GM19468 (cell line): ENCODE data around the gene SUSD6.

ENCODE experiments used
- ATAC-seq: cut with Tn5 transposase; IDR thresholded peaks from one replicate; pipeline ENCODE4 v1.9.1; 2021; ENCODE audit warnings: mild to moderate bottlenecking, moderate library complexity, moderate number of reproducible peaks; ENCODE audit not compliant: unreplicated experiment; ENCODE audit errors: extremely low read depth

Gene SUSD6

DNA sequence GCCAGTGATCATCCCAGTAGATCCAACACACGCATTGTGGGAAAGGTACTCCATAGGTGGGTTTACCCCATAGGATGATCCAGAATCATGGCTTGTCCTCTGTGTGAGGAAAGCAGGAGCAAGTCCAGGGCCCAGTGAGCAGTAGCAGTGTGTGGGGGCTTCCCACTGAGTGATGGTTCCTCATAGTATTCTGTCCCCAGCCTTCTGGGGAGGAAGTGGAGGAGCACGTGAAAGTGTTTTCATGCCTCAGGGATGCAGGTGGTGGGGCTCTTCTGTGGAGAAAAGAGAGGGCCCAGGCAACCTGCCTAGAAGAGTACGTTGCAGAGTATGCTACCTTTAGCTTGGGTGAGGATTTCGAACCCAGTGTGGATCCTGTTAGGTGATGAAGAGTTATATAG, 56.5 kb downstream of the SUSD6 start:
- no peak for ATAC-seq

- ATAC-seq: no peak
These were observed 58.0 kb downstream of the SUSD6 start for GRCh38 chr14:69669375-69669774.

DNA sequence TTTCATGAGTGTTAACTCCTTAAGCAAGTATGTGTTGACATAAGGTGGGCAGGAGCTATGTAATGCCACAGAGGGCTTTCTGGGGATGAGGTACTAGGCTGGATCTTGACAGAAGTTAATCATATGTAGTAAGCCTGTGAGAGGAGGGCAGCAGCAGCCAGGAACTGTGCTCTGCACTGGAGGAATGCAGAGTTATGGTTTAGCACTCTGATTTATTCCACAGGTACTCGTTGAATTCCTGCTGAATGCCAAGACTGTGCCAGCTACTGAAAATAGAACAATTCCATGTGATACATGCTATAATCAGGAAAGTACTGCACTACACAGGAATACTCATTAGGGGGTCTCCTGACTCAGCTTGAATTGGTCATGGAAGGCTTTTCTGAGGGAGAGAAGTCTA, 58.7 kb downstream of the SUSD6 start:
- no peak for ATAC-seq

GRCh38 chr14:69671365-69672030, 60.1 kb downstream of the SUSD6 start:
- ATAC-seq: no peak

DNA sequence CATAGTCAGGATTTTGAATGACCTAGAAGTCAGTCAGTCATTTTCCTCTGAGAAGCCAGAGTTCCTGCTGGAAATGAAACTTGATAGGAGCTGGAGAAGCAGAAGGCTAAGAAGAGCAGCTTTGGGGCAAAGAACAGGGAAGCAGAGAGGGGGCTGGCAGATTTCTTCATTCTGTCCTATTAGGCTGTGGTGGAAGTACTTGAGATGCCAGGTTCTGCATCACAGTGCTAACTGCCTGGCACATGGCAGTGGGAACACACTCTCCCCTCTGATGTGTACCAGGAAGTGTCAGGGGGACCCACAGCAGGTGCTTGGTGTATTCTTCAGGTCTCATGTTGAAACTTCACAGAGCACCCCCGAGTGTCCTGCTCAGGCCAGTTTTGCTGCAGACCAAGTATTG, 61.0 kb downstream of the SUSD6 start:
- ATAC-seq: no peak

DNA sequence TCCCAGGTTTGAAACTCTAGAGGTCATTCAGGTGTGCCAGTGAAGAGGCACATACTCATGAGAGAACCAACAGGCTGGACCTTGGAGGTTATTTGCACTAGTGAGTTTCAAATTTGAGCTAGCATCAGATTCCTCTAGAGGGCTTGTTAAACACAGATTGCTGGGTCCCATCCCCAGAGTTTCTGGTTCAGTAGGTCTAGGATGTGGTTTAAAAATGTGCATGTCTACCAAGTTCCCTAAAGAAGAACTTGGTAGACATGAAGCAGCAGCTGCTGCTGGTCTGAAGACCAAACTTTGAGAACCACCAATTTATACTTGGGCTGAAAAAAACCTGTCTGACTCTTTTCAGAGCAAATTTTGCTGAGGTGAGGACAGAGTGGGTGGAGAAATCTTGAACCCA, 61.7 kb downstream of the SUSD6 start:
- ATAC-seq: no peak

DNA sequence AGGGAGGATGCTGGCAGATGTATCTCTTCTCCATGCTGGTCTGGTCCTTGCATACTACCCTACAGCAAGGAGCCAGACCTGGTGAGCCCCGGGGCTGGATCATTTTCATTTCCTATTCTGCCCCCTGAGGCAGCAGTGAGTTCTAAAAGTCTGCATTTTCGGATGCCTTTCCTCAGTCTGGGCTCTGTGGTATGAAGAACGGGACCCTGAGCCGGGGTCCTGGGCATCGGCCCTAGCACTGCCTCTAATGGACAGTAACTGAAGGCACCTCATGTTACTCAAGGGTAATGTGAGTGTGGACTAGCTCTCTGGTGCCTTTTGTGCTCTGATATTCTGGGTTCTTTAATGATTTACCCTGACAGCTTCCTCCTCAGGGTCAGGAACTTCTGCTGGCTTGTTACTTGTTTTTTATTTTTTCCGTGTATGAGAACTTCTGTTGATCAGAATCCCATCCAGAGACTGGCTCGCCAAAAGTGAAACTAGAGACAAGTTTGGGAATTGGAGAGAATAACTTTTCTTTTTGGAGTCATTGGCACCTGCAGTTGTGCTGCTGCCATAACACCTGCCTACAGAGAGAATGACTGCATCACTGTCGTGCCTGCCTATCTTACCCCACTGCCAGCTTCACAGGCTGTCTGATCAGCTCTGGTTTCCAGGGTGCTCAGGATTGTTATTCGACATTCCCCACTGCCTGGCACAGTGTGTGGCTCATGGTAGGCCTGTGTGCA, 62.3 kb downstream of the SUSD6 start:
- no peak for ATAC-seq

- no peak for ATAC-seq
These were observed 63.3 kb downstream of the SUSD6 start for GRCh38 chr14:69674546-69675244.

GRCh38 chr14:69675245-69675583, 63.8 kb downstream of the SUSD6 start:
- no peak for ATAC-seq

DNA sequence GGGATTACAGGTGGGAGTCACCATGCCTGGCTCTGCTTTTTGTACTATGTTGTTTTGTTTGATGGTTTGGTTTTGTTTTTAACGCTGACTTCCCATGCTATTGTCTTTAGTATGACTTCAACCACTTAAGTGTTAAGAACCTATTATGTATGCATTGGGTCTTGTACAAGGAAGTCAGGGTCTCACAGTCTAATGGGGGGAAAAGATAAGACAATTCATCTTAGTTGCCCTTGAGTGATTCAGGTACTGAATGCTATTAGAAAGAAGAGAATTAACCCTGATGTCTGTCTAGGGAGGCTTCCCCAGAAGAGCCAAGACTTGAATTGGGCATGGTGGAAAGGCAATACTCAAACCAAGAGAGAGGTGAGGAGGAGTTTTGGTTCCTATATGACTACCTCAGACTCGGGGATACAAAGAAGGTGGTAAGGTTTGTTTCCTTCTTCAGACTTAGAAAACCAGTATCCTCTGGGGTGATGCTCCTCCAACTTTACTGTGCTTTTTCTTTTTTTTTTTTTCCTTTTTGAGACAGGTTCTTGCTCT, 64.6 kb downstream of the SUSD6 start:
- peak; percentile 58 for ATAC-seq

DNA sequence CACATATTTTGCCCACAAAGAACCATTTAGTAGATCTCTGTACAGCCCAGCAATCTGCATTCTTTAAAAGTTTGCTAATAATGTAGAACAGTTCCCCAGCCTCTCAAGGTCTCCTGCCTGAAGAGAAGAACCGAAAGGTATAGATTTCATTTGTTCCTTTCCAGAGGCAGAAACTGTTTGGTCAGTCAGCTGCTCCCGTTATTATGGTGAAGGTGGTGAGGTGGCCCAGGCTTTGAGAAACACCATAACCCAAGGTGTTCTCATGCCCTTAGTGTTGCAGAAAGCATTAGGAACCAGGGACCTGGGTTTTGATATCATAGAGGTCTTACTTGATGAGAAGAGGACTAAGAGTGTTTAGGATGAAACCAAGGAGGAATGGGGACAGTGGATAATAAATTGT, 65.3 kb downstream of the SUSD6 start:
- no peak for ATAC-seq

GRCh38 chr14:69680297-69680696, 68.9 kb downstream of the SUSD6 start:
- ATAC-seq: no peak

GRCh38 chr14:69682136-69682535, 70.7 kb downstream of the SUSD6 start:
- ATAC-seq: no peak

GRCh38 chr14:69682621-69683263, 71.3 kb downstream of the SUSD6 start:
- ATAC-seq: no peak

- ATAC-seq: no peak
These were observed 72.6 kb downstream of the SUSD6 start for GRCh38 chr14:69683971-69684370.

DNA sequence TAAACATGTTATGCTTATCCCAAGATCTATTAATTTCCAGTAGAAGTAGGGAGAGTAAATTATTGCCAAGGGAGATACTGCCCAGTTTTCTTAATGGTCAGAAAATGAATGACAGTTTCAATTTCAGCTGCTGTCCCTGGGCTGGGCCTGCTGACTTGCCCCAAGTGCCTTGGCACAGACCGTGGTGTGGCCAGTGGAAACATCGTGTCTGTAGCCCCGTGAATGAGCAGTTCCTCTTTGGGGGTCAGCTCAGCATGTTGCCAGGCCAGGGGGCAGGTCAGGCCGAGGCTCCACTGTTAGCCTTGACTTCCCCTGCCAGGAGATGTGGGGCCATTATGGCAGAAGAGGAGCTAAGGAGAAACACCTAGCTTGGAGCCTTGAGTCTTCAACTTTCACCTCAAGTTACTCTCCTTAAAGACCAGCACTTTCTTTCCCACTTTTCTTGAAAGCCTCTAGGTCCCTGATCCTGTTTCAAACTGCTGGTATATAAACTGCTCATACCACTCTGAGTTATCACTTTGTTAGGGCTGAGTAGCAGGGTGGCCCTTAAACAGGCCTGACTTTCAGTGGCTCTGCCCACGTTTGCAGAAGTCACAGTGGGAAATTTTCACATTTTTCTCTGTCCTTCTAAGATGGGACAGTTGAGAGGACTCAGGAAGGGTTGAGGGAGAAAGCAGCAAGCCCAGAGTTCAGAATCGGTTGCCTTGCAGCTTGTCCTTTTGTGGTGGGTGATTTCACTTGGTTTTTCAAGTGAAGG, 73.2 kb downstream of the SUSD6 start:
- ATAC-seq: no peak

- ATAC-seq: no peak
These were observed 73.8 kb downstream of the SUSD6 start for GRCh38 chr14:69685218-69685616.

DNA sequence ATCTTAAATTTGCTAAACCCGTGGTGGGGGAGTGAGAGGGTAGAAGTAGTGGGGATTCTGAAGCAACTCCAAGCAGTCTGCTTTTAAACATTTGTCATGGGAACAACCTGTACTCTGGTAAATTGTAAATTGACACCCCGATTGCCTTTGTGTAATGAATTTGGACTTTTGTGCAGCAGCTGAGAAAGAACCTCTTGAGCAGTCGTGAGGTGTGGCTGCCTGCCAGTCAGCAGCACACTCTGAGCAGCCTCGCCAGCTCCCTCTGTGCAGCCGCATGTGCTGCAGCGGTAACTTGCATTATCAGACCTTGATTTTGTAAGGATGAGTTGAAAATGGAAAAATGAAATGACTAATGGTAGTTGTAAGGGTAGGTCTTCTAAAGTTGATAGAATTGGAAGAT, 74.3 kb downstream of the SUSD6 start:
- ATAC-seq: no peak

DNA sequence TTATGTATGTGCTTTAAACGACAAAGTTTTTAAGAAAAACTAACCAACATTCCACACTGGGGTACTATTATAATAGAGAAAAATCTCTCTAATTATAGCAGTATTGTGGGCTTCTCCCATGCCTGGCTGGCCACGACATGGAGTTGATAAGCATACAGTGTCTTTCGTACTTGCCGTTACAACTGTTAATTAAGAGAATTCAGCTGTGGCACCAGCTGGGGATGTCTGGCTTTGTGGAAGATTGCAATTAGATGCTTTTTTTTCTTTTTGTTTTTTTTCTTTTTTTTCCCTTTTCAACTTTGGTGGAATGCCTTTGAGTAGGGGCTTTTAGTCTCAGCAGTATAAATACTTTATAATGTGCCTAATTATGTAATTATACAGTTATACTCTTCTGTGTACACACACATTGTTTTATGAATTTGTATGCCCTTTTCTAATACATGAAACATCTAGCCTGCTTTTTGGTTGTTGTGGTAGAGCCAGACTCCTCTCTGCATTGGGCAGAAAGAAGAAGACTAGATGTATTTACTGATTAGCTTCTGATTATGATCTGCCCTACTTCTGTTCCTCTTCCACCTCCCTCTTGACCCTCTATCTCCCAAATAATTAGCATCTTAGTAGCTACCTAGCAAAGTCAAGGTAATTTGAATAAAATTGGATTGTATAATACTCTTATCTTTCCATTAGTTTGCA, 76.4 kb downstream of the SUSD6 start:
- no peak for ATAC-seq

- no peak for ATAC-seq
These were observed 76.9 kb downstream of the SUSD6 start for GRCh38 chr14:69688299-69688649.
